CD4-positive, alpha-beta T cell treated with Interleukin-21 for 1 hour (primary cell): ENCODE data around the gene OSGIN1.
A peak's percentile ranks its signal among the peaks of the same experiment; 100 is the strongest.
"Not testable (repeated sequence)": the region's sequence is repeated elsewhere in the genome, so short reads cannot be mapped to it uniquely, and the experiment has no call there.

ENCODE experiments used
- DNase-seq: peaks from one replicate; pipeline ENCODE4 v3.0.0-alpha.2; 2020

The OSGIN1 gene

DNA sequence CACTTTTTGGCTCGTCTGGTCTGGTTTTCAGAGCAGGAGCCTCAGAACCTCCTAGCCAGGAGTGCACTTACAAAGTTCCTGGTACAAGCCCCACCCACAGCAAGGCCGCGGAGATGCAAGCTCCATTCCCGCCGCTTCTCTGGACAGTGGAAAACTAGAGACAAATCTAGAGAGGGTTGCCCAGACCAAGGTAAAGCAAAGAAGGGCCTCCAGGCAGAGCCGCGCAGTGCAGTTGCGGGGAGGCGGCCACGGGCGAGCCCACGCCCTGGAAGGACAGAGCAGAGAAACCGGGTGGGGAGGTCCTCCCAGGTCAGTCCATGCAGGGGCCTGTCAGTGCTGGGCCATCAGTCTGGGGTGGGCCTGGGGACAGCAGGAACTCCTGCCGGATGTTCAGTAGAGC is 11.0 kb upstream of the OSGIN1 start:
- DNase-seq: no peak

- no peak for DNase-seq
These were observed 10.1 kb upstream of the OSGIN1 start for GRCh38 chr16:83942815-83943515.

- DNase-seq: no peak
These were observed 9.5 kb upstream of the OSGIN1 start for GRCh38 chr16:83943516-83944050.

DNA sequence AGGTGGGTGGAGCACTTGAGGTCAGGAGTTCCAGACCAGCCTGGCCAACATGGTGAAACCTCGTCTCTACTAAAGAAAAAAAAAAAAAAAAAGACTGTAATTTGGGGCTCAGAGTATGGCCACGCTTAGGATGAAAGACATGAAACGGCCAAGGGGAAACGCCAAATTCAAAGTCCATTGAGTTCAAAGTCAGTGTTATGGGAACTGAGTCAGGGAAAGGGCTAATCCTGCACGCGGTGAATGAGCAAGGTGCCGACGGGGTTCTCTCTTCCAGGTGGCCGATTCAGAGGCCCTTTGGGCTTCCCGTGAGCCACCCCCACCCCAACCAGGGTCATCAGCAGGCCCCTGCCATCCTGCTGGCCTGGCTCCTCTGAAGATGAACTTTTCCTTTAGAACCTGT is 7.5 kb upstream of the OSGIN1 start:
- DNase-seq: no peak

DNA sequence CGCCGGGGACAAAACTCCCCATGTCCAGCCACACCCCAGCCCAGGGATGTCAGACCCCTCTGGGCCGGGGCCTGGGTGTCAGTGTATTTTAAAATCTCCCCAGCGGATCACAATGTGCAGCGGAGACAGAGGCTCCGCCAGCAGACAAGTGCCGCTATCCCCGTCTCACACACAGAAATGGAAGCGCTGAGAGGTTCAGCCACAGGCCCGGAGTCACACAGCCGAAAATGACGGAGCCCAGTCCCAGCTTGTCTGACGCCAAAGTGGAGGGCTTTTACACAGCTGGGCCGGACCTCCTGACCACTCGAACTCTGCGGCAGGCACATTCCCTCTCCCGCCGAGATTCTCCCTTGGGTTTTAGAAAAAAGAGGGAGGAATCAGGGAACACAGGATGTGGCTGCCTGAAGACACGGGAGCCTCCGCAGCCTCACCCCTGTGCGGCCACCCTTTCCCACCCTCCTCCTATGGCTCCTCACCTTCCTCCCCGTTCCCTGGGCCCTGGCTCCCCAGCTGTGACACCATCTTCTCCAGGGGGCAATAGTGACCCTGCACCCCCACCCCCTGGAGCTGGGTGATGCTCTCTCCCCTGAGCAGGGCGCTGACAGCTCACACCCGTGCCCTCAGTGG is 6.8 kb upstream of the OSGIN1 start:
- DNase-seq: no peak

GRCh38 chr16:83946781-83947566 is 6.1 kb upstream of the OSGIN1 start:
- DNase-seq: no peak

DNA sequence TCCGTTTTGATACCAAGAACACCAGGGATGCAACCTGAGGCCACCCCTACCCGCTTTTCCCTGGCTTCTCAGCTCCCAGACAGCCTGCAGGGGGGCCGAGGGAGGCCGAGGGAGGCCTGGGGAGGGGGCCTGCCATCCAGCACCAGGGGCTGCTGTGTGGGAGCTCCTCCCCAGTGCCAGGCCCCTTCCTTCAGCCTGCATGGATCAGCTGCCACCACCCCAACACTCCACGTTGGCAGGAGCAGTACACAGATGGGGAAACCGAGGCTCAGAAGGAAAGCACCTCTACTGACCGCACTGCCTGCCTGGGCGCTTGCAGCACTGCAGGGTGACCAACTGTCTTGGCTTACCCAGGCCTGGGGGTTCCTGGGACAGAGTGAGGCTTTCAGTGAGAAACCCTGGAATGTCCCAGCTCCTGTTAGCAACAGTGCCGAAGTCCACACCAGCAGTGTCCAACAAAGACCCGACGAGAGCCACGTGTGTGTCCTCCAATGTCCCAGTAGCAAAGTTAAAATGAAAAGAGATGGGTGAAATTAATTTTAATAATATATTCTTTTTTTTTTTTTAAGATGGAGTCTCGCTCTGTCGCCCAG is 5.3 kb upstream of the OSGIN1 start:
- DNase-seq: no peak

DNA sequence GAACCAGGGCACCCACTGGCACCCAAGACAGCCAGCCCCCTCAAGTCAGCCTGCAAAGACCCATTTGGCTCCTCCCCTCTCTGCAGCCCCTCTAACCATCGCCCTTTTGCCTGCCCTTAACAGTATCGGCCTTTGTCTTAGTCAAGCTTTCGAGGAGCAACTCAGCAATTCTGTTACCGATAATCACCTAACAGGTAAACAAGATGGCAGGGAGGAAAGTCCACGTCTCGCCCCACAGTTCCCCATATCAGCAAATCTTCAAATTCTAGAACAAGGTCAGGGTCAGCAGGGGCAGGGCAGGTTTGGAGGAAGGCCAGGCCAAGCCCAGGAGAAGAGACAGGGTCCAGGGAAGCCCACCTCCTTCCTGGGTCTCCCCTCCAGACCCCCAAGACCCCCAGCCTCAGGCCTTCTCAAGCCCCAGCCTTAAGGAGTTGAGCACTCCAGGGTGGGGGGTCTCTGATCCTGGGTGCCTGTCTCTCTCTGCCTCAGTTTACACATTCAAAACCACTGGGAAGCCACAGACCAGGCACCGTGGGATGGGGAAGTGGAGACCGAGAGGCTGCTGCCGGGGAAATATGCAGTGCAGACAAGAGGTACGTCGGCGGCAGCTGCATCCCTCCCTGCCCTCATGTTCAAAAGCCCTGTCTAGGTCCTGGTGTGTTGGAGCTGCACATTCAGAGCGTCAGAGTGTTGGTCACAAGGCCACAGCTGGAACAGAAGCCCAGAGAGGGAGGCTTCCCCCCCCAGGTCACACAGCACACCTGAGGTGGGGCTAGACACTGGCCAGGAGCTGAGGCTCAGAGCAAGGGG is 3.9 kb upstream of the OSGIN1 start:
- no peak for DNase-seq

- DNase-seq: no peak
These were observed 3.4 kb upstream of the OSGIN1 start for GRCh38 chr16:83949724-83950001.

DNA sequence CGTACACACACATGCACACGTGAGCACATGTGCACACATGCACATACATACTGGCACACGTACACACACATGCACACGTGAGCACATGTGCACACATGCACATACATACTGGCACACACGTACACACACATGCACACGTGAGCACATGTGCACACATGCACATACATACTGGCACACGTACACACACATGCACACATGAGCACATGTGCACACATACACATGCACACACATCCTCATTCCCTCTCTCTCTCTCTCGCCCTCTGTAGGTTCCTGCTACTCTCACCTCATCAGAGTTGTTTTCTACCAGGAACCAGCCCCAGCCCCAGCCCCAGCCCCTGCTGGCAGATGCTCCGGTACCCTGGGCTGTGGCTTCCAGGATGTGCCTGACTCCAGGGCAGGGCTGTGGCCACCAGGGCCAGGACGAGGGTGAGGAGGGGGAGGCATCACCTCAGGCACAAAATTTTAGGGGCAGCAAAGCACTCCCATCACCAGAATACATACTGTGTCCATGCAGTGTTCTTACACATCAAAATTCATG is 2.1 kb upstream of the OSGIN1 start:
- DNase-seq: not testable (repeated sequence)

DNA sequence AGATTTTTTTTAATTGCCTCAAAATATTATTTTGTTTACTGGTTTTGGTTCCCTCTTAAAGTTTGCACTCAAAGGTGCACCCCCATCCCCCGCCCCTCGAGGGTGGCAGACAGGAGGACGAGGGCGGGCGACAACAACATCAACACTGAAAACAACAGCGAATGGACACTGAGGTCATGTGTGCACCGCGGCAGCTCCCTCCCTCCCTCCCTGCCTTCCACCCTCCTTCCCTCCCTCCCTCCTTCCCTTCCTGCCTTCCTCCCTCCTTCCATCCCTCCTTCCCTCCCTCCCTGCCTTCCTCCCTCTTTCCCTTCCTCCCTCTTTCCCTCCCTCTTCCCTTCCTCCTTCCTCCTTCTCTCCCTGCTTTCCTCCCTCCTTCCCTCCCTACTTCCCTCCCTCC is 1.5 kb upstream of the OSGIN1 start:
- no peak for DNase-seq

DNA sequence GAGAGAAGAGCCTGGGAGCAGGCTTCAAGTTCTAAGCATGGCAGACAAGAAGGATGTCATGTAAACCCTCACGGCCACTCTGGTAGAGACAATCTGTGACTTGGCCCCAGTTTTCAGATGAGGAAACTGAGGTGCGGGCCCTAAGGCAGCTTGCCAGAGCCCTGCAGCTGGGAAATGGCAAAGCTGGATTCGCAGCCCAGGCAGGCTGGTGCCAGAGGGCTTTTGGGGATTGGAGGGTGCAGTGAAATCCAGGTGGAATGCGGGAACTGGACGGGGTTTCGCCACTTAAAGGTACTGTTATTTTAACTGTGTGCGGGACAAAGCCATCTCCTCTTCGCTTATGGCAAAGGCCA is 477 bp upstream of the OSGIN1 start:
- DNase-seq: no peak

DNA sequence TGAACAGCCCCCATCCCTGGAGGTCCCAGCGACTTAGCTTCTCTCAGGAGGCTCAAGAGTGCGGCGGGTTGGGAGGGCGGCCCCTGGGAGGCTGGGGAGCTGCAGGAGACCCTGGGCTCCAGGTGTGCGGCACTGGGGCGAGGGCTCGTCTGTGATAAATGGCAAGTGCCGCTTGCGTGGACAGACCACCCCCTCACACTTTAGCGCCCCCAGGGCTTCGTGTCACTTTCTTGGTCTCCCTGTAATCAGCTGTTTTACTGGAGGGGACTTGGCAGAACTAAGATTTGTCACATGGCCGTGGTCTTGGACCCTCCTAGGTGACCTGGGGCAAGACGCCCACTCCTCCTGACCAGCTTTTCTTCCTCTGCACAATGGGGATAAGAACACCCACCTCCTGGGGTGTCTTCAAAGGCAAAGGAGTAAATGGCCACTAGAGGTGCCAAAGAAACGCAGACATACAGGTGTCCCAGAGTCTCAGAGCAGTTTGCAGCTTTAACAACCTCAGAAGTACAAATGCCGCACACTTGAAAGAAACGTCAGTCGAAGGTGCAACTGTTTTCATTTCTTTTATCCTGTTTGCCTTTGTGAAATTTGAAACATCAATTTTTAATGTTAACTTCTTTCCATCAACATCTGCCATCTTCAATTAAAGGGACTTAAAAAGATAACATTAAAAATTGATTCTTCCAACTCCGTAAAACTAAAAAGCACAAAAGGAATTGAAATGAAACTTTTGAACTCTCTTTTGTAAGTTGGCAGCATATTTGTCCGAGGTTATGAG is 946 bp downstream of the OSGIN1 start:
- peak; percentile 7 for DNase-seq

DNA sequence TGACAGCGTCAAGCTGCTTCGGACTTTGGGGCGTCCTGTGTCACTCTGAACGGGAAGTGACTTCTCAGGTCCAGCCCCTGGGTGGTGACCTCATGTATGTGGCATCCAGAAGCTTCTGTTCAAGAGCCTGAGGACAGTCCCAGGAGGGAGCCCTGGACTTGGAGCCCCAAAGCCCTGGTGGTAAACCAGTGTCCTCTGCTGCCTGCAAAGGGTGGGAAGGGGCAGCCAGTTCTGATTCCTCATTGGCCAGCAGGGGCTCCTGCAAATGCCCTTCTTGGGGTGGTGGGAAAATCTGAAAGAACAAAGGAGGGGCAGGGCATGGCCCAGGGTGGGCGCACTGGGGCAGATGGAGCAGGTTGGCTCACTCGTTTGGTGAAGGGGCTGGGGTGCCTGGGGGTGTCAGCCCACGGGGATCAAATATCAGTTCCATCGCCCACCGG is 1.6 kb downstream of the OSGIN1 start:
- DNase-seq: no peak

DNA sequence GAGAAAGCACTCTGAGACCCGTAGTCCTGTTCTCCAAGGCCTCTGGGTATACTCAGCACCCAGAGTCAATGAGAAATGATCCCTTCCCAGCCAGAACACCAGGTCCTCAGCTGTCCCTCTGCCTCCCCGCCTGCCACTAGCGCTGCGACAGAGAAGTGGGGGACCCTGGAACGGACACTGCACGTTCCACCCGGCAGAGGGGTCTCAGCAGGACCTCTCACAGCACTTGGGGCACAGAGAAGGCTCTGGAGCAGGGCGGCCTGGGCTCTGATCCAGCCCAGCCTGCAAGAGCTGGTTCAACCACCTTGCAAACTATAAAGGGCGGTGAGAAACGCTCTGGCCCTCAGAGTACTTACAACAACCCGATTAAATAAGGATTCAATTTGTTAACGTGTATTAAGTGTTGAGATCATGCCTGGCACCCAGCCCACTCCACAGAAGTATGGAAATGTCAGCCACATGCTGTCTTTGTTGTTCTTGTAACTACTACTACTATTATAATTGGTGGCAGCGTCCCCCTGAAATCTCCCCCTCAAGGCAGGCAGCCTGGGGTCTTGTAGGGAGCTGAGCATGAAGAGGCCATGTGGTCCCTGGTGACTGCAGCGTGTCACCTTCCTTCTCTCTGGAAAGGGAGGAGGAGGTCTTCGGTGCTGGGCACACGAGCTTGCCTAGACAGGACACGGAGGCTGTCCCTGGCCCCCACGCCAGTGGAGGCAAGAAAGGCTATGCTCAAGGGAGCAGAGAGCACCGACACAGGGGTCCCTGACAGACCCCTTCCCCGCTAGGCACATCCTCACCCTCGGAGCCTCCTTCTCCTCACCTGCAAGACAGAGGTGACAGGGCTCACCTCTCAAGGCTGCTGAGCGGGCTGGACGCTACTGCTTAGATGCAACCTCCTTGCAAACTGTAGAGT is 2.4 kb downstream of the OSGIN1 start:
- DNase-seq: no peak

- DNase-seq: peak; percentile 63
These were observed 3.6 kb downstream of the OSGIN1 start for GRCh38 chr16:83956336-83957289.

DNA sequence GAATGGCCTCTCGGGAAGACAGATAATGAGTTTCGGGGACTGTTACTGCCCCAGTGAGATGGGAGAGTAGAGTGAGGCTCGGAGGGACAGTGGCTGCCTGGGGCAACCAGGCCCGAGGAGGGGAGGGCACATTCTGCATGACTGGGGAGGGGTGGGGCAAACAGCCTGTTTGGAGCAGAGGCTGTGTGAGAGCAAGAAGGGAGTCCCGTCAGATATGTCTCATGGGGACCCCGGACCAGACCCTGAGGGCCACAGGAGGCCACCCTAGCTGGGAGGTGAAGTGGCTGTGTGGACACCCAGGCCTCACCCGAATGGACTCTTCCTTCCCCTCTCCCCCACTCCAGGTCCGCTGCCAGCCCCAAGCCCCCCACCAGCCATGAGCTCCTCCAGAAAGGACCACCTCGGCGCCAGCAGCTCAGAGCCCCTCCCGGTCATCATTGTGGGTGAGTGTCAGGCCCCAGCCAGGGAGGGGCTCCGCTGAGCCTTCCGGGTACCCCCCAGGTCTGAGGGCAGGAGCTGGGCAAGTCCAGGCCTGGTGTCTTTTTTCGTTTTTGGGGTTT is 4.3 kb downstream of the OSGIN1 start:
- DNase-seq: no peak

- DNase-seq: no peak
These were observed 5.3 kb downstream of the OSGIN1 start for GRCh38 chr16:83958137-83958845.
